Mesenchymal stem cell (in vitro differentiated cells and primary cell): ENCODE measurements around the gene ZNF740.

Experiments
- DNase-seq: peaks from one replicate; pipeline ENCODE4 v3.0.0-alpha.2; 2013
- H2AFZ ChIP-seq: one replicate; pipeline ENCODE4 v1.6.1; 2013; ENCODE audit warnings: low read depth, mild to moderate bottlenecking, control low read depth, inconsistent platforms, low read length, moderate library complexity
- H2AK5ac ChIP-seq: 2 replicates; pipeline ENCODE4 v1.6.1; 2013; ENCODE audit warnings: low read length, moderate library complexity, mild to moderate bottlenecking, inconsistent platforms; ENCODE audit not compliant: severe bottlenecking
- H2BK120ac ChIP-seq: one replicate; pipeline ENCODE4 v1.6.1; 2013; ENCODE audit warnings: low read depth, mild to moderate bottlenecking, inconsistent platforms, low read length, moderate library complexity
- H2BK12ac ChIP-seq, 2 experiments: one replicate each; pipeline ENCODE4 v1.6.1; 2013; ENCODE audit warnings: inconsistent platforms in 2 of 2, low read length in 2 of 2, mild to moderate bottlenecking in 2 of 2, moderate library complexity in 2 of 2, control low read depth in 1 of 2
- H2BK15ac ChIP-seq: one replicate; pipeline ENCODE4 v1.6.1; 2013; ENCODE audit warnings: mild to moderate bottlenecking, low read depth, inconsistent platforms; ENCODE audit not compliant: poor library complexity, severe bottlenecking
- H2BK5ac ChIP-seq: 2 replicates; pipeline ENCODE4 v1.6.1; 2013; ENCODE audit warnings: low read depth, mild to moderate bottlenecking, low read length, control low read depth, inconsistent platforms; ENCODE audit not compliant: poor library complexity, severe bottlenecking
- H3K14ac ChIP-seq, 2 experiments: one replicate each; pipeline ENCODE4 v1.6.1; 2013; ENCODE audit warnings: inconsistent platforms in 2 of 2, low read length in 2 of 2, control low read depth in 1 of 2, mild to moderate bottlenecking in 1 of 2, moderate library complexity in 1 of 2
- H3K18ac ChIP-seq, 2 experiments: one replicate each; pipeline ENCODE4 v1.6.1; 2013; ENCODE audit warnings: inconsistent platforms in 2 of 2, low read length in 2 of 2, control low read depth in 1 of 2, low read depth in 1 of 2, mild to moderate bottlenecking in 1 of 2
- H3K23ac ChIP-seq, 2 experiments: one replicate each; pipeline ENCODE4 v1.6.1; 2013; ENCODE audit warnings: inconsistent platforms in 2 of 2, low read length in 2 of 2, mild to moderate bottlenecking in 2 of 2, moderate library complexity in 2 of 2, control low read depth in 1 of 2
- H3K27ac ChIP-seq: 2 replicates; pipeline ENCODE4 v1.5.1; 2013; ENCODE audit warnings: mild to moderate bottlenecking, moderate library complexity, low read length, control low read depth, inconsistent platforms; ENCODE audit not compliant: poor library complexity, severe bottlenecking
- H3K27me3 ChIP-seq, 2 experiments: 2 replicates each; pipeline versions ENCODE4 v1.6.1 to v1.7.0; 2013; ENCODE audit warnings: low read length in 2 of 2, mild to moderate bottlenecking in 2 of 2, moderate library complexity in 2 of 2, control low read depth in 1 of 2, inconsistent platforms in 1 of 2; ENCODE audit not compliant: control insufficient read depth in 1 of 2, insufficient read depth in 1 of 2
- H3K36me3 ChIP-seq, 2 experiments: 2 replicates each; pipeline versions ENCODE4 v1.6.1 to v1.7.0; 2013; ENCODE audit warnings: low read length in 2 of 2, control low read depth in 1 of 2, inconsistent platforms in 1 of 2, low read depth in 1 of 2, mild to moderate bottlenecking in 1 of 2; ENCODE audit not compliant: insufficient read depth in 2 of 2, control insufficient read depth in 1 of 2
- H3K4ac ChIP-seq, 2 experiments: one replicate each; pipeline ENCODE4 v1.6.1; 2013; ENCODE audit warnings: inconsistent platforms in 2 of 2, low read length in 2 of 2, mild to moderate bottlenecking in 2 of 2, moderate library complexity in 2 of 2, control low read depth in 1 of 2, low read depth in 1 of 2
- H3K4me1 ChIP-seq: 2 replicates; pipeline ENCODE4 v1.6.1; 2013; ENCODE audit warnings: low read depth, low read length, control low read depth; ENCODE audit not compliant: control insufficient read depth, insufficient read depth
- H3K4me2 ChIP-seq: 2 replicates; pipeline ENCODE4 v1.6.1; 2013; ENCODE audit warnings: low read length, mild to moderate bottlenecking, inconsistent platforms; ENCODE audit not compliant: poor library complexity, severe bottlenecking
- H3K4me3 ChIP-seq, 2 experiments: 2 replicates each; pipeline versions ENCODE4 v1.5.1 to v1.7.0; 2013; ENCODE audit warnings: low read length in 2 of 2, mild to moderate bottlenecking in 2 of 2, control low read depth in 1 of 2, low read depth in 1 of 2; ENCODE audit not compliant: insufficient read depth in 1 of 2
- H3K79me1 ChIP-seq: replicated peaks from 2 replicates; pipeline ENCODE4 v1.6.1; 2013; ENCODE audit warnings: mild to moderate bottlenecking, control low read depth, low read length, inconsistent platforms; ENCODE audit not compliant: poor library complexity, severe bottlenecking
- H3K9ac ChIP-seq: 2 replicates; pipeline ENCODE4 v1.7.0; 2013; ENCODE audit warnings: mild to moderate bottlenecking, low read length, moderate library complexity
- H3K9me3 ChIP-seq: 2 replicates; pipeline ENCODE4 v1.7.0; 2013; ENCODE audit warnings: mild to moderate bottlenecking, low read length; ENCODE audit not compliant: control insufficient read depth
- H4K8ac ChIP-seq: one replicate; pipeline ENCODE4 v1.6.1; 2013; ENCODE audit warnings: inconsistent platforms, mild to moderate bottlenecking, low read length, moderate library complexity
- H4K91ac ChIP-seq: one replicate; pipeline ENCODE4 v1.6.1; 2013; ENCODE audit warnings: mild to moderate bottlenecking, low read length, inconsistent platforms
- WGBS: methylation state at CpG from one replicate; pipeline ENCODE4 v1.1.7; 2013; ENCODE audit warnings: mixed read lengths; 5-methylcytosine and 5-hydroxymethylcytosine counted together

Gene ZNF740

GRCh38 chr12:53191885-53192530, 11.5 kb downstream of the ZNF740 start:
- Histone ChIP-seq H2AFZ (no peak overlapping the region), H3K9me3 (no peaks in the 10 kb centered on the region), H4K91ac (no peak overlapping the region), H2BK120ac (no peak overlapping the region), H2BK5ac (no peak overlapping the region), H3K9ac (no peak overlapping the region), H3K36me3 (peaks cover 34 to 39% of the 10 kb centered on the region in 2 experiments), H3K23ac (no peak overlapping the region), H3K27me3 (peaks cover 0 to 36% of the 10 kb centered on the region in 2 experiments), H4K8ac (no peak overlapping the region), H2BK12ac (no peak overlapping the region), H3K79me1 (no peaks in the 10 kb centered on the region), H3K4me2 (no peak overlapping the region), H3K27ac (no peak overlapping the region), H3K4me3 (no peak overlapping the region), H2AK5ac (no peak overlapping the region), H2BK15ac (no peak overlapping the region), H3K4ac (no peak overlapping the region), H3K4me1 (peaks cover 6% of the 10 kb centered on the region), H3K18ac (no peak overlapping the region), H3K14ac (no peak overlapping the region)
- WGBS: 95% methylated on average over 14 of the region's 14 CpGs
- DNase-seq: no peak

GRCh38 chr12:53192531-53193021, 12.1 kb downstream of the ZNF740 start:
- Histone ChIP-seq H3K18ac (no peak overlapping the region), H2BK12ac (no peak overlapping the region), H3K4ac (no peak overlapping the region), H3K9me3 (no peaks in the 10 kb centered on the region), H3K4me1 (peaks cover 6% of the 10 kb centered on the region), H3K4me3 (no peak overlapping the region), H4K8ac (no peak overlapping the region), H2AFZ (no peak overlapping the region), H3K27me3 (peaks cover 0 to 42% of the 10 kb centered on the region in 2 experiments), H3K27ac (no peak overlapping the region), H3K4me2 (no peak overlapping the region), H2BK5ac (no peak overlapping the region), H2AK5ac (no peak overlapping the region), H3K23ac (no peak overlapping the region), H2BK120ac (no peak overlapping the region), H4K91ac (no peak overlapping the region), H2BK15ac (no peak overlapping the region), H3K36me3 (peaks cover 28 to 33% of the 10 kb centered on the region in 2 experiments), H3K79me1 (no peaks in the 10 kb centered on the region), H3K14ac (no peak overlapping the region), H3K9ac (no peak overlapping the region)
- DNase-seq: no peak
- WGBS: 95% methylated on average over 14 of the region's 14 CpGs

- no peak overlapping the region for H3K23ac ChIP-seq
- H2BK120ac ChIP-seq: no peak overlapping the region
- H2BK5ac ChIP-seq: no peak overlapping the region
- peaks cover 6% of the 10 kb centered on the region for H3K4me1 ChIP-seq
- H3K4me2 ChIP-seq: no peak overlapping the region
- H3K27me3 ChIP-seq: peaks cover 0 to 46% of the 10 kb centered on the region in 2 experiments
- H2BK12ac ChIP-seq: no peak overlapping the region
- H3K18ac ChIP-seq: no peak overlapping the region
- H4K8ac ChIP-seq: no peak overlapping the region
- no peak overlapping the region for H3K14ac ChIP-seq
- no peak overlapping the region for H4K91ac ChIP-seq
- no peaks in the 10 kb centered on the region for H3K9me3 ChIP-seq
- no peak overlapping the region for H2BK15ac ChIP-seq
- H2AFZ ChIP-seq: no peak overlapping the region
- no peak overlapping the region for H3K9ac ChIP-seq
- no peak for DNase-seq
- H2AK5ac ChIP-seq: no peak overlapping the region
- no peak overlapping the region for H3K4me3 ChIP-seq
- 98% methylated on average over 9 of the region's 9 CpGs for WGBS
- H3K79me1 ChIP-seq: no peaks in the 10 kb centered on the region
- H3K36me3 ChIP-seq: peaks cover 24 to 28% of the 10 kb centered on the region in 2 experiments
- H3K27ac ChIP-seq: no peak overlapping the region
- no peak overlapping the region for H3K4ac ChIP-seq
Observed at GRCh38 chr12:53193040-53193439, 12.5 kb downstream of the ZNF740 start.

- Histone ChIP-seq H3K9ac (no peak overlapping the region), H3K14ac (no peak overlapping the region), H3K4me3 (no peak overlapping the region), H2AK5ac (no peak overlapping the region), H2BK12ac (no peak overlapping the region), H2BK120ac (no peak overlapping the region), H3K18ac (peak overlapping the region in 1 of 2 experiments; percentile 49), H4K91ac (no peak overlapping the region), H2BK15ac (no peak overlapping the region), H3K4ac (no peak overlapping the region), H2AFZ (no peak overlapping the region), H3K9me3 (no peaks in the 10 kb centered on the region), H4K8ac (no peak overlapping the region), H3K4me2 (no peak overlapping the region), H3K79me1 (no peaks in the 10 kb centered on the region), H2BK5ac (no peak overlapping the region), H3K23ac (no peak overlapping the region), H3K27ac (no peak overlapping the region), H3K36me3 (peaks cover 18 to 21% of the 10 kb centered on the region in 2 experiments), H3K4me1 (peaks cover 6% of the 10 kb centered on the region), H3K27me3 (peaks cover 0 to 57% of the 10 kb centered on the region in 2 experiments)
- WGBS: 88% methylated on average over 6 of the region's 11 CpGs
- DNase-seq: no peak
Observed at GRCh38 chr12:53193985-53194716, 13.6 kb downstream of the ZNF740 start.
